Head of caudate nucleus (tissue), 42 donors: Measurements from ENCODE around the gene DVL1.
A peak's percentile ranks its signal among the peaks of the same experiment; 100 is the strongest.

Source experiments
- DNase-seq, 42 donors: peaks; one replicate each; pipeline versions ENCODE4 v3.0.0 to v3.0.0-alpha.2; 2020 to 2021; ENCODE audit warnings: mixed read lengths in 7 of 42
- intact Hi-C: fragments of 100-400 bp; cut with DNase I; formaldehyde crosslinking; loops from one replicate; pipeline ENCODE4 v1.15.0; 2022

Gene DVL1

DNA sequence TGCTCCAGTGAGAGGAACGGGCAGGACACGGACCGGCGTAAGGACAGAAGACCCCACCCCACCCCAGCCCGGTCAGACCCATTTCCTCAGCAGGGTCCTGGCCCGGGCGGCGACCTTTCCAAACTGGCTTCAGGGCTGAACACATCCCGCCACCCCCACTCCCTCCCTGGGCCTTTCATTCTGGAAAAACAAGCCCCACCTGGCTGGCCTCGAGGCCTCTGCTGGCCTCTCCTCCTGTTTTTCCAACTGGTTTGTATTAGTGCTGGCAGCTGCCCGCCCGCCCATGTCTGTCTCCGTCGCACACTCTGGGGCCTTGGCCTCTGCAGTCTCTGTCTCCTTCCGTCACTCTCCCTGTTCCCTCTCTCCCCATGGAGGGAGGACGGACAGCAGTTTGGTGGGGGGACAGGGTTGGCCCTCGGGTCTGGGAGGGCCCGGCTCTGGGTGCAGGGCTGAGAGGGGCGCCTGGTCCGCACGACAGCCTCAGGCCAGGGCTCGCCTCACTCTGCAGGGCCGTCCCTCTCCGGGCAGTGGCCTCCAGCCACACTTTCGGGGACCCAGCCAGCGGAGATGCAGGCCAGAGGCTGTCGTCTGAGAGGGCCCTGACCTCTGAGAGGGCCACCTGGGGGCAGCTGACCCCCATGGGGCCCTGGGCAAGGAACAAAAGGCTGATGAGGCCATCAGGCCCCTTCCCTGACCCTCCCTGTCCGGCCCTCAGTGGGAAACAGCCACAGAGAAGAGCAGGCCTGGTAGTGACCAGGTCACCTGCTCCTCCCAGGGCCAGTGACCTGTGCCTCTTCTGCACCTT lies 10.6 kb upstream of the DVL1 start:
- DNase-seq = peak in 2 of 42 donors; percentile 14 to 16
- intact Hi-C loops = no loop called here

DNA sequence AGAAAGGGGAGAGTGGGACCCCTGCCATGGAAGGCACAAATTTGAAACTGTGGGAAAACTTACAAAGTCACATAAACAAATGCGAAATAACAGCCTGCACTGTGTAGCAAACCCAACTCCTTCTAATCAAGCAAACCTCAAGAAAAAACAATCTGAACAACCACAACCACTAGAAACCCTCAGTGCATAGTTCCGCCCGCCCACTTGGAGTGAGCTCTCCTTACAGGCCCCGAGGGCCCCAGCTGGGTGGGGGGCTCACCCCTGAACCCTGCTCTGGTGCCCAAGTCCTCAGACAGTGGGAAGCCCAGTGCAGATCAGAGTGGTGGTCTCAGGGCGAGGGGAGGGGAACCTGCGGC lies 10.1 kb upstream of the DVL1 start:
- intact Hi-C loops = no loop called here
- no peak for DNase-seq

DNA sequence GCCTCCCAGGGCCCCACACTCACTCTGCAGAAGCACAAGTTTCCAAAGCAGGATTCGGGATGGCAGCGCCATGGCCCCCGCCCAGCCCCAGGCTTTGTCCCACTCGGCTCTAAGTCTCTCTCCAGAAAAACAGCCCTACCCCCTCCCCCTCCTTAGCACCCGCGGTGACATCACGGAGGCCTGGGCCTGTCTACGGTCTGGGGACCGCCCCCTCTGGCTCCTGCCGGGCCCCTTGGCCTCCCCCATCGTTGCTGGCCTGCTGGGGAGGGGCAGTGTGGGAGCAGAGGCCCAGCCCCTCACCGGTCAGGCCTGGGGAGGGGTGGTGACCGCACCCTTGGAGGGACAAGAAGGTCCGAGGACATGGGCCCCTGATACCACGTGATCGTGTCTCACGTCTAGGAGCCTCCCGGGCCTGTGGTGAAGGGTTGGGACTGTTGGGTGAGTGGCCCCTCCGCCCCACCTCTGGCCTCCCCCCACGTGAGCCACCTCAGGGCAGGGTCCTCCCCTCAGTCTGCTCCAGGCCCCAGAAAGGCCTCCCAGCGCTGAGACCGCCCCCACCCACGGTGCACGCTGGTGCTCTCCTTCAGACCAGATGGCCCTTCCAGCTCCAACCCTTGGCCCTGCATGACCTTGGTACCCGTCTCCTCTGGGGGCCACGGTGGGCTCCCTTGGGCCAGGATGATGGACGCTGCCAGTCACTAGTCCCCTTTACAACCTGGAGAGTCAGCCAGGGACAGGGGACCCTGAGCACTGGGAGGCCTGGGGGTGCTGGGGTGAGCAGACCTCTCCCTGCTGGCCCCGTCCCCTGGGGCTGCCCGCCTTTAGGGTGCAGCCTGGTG lies 9.4 kb upstream of the DVL1 start, which contains the start of gene MXRA8:
Gene MXRA8, minus strand, starts transcription at position 123 of the 839 bp plus-strand sequence. Its CDS starts 51 bp downstream, at position 72.
- intact Hi-C loops = no loop called here
- peak in 8 of 42 donors; percentile 17 to 63 (median 47) for DNase-seq

DNA sequence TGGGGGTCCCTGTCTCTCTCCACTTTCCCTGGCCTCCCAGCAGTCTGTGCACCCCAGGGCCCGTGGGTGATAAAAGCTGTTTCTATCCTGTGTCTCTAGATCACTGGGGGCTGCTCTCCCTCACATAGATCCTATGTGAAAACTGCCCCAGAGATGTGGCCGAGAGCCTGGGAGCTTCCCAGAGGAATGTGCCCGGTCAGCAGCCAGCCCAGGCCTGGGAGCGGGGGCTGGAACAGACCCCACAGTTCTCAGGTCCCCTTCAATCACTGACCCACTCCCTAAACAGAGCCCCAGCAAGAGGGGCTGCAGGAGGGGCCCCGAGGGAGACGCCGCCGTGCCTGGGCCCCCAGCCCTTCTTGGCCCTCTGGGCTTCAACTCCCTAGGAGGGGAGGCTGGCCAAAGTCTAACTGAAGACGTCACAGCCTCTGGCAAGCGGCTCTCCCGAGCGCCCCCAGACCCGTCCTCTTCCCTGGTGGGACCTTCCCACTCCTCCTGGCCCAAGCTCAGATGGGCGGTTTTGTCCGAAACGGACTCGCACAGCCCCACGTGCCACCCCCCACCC lies 8.7 kb upstream of the DVL1 start:
- DNase-seq = peak in 1 of 42 donors; percentile 11
- intact Hi-C loops = no loop called here

DNA sequence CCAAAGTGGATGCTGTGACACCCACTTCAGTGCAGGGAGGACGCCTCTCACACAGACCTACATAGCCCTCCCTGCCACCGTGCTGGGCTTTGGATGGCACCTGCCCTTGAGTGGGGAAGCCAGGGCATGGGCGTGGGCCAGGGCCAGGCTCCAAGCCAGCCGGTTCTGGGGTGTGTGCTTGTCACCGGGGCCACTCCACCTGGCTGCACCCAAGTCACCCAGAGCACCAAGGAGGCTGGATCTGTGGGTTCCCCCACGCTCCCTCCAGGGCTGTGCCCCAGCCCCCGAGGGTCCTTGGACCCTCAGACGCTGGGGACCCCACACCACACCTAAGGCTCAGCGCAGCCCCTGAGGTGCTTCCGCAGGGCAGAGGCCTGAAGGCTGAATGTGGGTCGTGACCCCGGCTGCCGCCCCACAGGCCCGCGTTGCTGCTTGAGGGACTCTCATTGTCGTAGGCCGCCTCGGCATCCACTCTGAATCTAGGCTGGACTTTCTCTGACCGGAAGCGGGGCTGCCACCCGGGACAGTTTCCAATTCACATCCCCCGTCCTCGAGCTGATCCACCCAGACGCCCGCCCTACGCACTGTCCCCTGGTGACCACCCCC lies 7.7 kb upstream of the DVL1 start:
- no peak for DNase-seq
- intact Hi-C loops = no loop called here

DNA sequence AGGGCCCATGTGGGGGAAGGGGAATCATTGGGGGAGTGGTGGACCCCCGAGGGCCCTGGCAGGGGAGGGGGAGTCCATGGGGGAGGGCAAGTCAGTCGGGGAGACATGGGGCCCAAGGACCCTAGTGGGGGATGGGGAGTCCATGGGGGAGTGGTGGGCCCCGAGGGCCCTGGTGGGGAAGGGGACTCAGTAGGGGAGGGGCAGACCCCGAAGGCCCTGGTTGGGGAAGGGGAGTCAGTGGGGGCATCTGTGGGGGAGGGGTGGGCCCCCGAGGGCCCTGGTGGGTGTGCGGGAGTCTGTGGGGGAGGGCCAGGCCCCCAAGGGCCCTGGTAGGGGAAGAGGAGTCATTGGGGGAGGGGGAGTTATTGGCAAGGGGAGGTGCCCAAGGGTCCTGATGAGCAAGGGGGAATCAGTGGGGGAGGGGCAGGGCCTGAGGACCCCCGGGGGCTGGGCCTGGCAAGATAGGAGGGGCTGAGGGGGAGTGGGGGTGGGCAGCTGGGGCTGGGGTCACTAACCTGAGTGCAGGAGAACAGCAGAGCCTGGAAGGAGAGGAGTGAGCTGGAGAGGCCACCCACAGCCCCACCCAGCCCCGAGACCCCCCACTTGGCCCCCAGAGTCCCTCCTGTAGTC lies 7.1 kb upstream of the DVL1 start:
- intact Hi-C loops = no loop called here

DNA sequence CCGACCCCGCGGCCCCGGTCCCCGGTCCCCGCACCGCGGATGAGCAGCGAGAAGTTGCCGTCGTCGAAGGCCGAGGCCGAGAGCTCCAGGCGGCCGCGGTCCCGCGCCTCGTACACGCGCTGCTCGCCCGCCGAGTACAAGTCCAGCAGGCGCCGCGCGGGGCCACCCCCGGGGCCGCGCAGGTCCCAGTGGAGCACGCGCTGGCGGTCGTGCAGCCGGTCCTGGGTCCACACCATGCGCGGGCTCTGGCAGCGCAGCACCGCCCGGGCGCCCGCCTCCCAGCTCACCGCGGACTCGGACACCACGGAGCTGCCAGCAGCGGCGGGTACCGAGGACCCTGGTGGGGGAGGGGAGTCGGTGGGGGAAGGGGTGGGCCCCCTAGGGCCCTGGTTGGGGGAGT lies 6.2 kb upstream of the DVL1 start:
- peak in 2 of 42 donors; percentile 27 to 35 for DNase-seq
- intact Hi-C loops = no loop called here

More for the DNA sequence above, 7.1 kb upstream of the DVL1 start:
- no peak for DNase-seq

DNA sequence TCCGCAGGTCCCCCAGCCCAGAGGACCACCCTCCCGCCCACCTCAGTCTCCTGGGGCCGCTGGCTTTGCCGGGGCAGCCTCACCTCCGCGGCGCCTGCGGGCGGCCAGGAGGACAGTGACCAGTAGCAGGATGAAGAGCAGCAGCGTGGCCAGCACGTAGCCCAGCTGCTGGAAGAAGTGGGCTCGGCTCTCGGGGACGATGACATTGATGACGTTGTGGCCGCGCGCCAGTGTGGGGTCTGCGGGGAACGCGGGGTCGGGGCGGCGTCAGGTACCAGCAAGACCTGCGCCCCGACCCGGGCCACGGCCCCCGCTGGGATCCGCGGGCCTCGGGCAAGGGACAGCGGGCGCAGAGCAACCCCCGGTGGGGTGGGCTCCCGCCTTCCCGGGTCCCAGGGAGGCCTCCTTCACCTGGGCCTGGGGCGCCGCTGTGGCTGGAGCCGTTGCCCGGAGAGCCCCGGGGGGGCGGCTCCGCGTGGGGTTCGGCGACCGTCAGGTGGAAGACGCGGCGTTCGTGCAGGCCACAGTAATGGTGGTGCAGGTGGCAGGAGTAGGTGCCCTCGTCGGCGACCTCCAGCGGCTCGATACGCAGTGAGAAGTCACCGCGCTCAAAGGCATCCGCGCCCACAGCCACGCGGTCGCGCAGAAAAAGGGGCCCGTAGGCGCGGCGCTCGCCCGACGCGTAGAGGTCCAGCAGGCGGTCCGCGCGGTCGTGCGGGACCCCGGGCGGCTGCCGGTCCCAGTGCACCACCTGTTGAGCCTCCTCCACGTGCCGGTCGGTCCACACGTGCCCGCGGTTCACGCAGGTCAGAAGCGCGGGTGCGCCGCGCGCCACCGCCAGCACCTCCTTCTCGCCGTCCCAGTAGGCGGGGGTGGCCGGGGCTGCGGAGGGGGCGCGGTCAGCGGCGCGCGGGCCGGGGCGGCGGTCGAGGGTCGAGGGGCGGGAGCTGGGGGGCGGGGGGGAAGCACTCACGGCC lies 5.3 kb upstream of the DVL1 start:
- DNase-seq = peak in 2 of 42 donors; percentile 6 to 23
- intact Hi-C loops = no loop called here

DNA sequence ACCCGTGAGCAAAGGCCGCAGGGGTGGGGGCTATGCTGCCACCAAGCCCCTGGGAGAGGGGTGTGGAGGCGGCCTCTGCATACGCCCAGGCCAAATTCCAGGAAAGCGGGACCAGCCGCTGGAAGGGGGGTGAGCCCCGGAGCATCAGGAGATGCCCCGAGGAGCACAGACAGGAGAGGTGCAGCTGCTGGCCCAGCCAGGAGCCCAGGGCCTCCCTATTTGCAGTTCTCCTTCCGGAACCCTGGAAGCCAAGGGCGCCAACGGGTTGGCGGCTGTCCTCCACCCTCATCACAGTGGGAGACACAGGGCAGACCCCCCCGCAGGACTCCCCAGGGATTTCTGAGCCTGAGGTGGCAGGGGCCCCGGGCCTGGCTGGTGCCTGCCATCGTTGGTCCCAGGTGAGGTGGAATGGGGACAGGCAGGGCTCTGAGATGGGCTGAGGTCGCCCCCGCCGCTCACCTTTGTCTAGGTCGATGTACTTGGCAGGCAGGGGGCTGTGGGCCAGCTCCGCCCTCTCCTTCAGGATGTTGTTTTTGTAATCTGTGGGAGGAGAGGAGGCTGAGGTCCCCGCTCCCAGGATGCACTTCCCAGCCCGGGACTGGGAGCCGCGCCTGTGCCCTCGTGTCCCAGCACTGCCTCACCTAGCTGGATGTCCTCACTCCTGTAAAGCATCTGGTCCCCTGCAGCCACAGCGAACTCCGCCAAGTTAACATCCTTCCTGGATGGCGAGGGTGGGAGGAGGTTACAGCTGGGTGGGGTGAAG lies 4.4 kb upstream of the DVL1 start:
- DNase-seq = peak in 2 of 42 donors; percentile 3 to 23

DNA sequence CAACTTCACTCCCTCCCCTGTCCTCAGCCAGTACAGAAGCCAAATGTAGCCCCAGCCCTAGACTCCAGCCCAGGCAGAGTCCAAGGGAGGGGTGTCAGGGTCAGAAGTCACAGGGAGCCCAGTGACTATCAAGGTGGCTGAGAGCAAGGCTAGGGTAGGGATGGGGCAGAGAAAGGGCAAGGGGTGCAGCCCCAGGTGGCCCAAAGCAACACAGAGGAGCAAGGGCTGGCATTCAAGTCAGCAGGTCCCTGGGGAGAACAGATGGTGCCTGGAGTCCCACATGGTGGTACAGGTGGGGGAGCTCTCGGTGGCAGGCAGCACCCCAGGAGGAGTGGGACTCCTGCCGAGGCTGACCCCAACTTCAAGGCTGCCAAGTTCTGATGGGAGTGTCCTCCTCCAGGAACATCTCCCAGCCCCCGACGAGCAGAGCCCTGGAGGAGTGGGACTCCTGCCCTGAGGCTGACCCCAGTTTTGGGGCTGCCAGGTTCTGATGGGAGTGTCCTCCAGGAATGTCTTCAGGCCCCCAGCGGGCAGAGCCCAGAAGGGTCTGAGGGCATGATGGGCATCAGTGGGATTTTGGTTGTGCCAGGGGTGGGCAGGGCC lies 3.7 kb upstream of the DVL1 start:
- DNase-seq = peak in 1 of 42 donors; percentile 22
- intact Hi-C loops = no loop called here

More for the DNA sequence above, 4.4 kb upstream of the DVL1 start:
- intact Hi-C loops = no loop called here

DNA sequence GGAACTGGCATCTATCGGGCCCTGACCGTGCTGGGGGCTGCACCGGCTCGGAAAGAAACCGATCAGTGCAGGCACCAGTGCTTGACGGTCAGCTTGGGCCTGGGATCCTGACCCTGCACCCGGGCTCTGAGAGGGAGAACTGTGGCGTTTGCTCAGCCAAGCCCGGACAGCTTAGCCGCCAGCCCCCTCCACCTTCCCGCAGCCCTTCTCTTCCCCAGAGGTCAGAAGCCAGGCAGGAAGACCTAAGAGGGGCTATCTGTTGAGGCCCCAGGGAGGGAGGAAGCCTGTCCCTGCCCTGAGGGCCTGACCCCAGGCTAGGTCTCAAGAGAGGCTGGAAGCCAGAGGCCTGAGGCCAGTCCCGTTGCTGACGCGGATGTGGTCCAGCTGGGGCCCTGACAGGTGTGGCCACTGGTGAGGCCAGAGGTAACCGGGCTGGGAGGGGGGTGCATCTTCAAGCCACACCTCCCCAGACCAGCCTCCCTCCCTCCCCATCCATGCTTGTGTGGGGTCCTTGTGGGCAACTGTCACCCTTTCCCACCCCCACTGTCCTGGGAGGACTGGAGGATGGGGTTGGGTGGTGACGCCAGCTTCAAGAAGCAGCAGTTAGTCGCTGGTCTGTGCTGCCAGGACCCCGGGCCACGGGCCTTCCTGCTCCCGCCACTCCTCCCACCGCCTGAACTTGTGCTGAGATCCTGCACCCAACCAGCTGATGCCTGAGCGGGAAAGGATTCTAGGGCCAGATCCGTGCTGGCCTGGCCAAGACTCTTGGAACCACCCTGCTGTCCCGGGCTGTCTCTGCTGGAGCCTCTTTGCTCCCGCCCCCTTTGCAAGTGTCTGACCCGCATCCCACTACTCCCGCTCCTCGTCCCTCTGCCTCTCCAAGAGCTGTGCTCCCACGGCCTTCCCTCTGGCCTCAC lies 2.6 kb upstream of the DVL1 start:
- DNase-seq = peak in 1 of 42 donors; percentile 1
- intact Hi-C loops = no loop called here

DNA sequence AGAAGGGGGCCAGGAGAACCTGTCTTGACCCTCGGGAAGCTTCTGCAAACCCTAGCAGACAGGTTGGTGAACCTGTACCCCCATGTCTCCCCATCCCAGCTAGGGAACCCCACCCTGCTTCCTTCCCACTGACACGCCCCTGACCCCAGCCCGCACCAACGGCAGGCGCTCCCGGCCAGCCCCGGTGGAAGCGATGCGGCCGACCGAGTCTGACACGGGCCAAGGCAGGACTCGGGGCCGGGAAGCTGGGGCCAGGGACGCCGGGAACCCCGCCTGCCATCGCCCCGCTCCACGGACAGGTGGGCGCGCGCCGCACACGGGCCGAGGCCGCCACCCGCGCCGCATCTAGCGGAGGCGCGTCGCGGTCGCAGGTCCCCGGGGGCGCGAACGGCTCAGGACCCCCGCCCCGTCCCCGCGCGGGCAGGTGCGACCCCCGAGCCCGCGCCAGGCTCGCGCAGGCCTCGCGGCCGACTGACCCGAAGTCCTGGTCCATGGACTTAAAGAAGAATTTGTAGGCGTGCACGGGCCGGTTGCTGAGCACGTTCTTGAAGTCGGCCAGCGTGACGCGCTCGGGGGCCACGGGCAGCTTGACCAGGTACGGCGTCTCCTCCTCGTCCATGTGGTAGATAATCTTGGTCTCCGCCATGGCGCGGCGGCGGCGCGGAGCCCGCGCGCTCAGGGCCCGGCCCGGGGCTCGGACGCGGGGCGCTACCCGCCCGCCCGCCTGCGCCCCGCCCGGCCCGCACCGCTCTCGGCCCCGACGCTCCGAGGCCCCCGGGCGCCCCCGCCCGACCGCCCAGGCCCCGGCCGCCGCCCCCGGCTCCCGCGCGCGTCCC lies 580 bp downstream of the DVL1 start:
- intact Hi-C loops = no loop called here

DNA sequence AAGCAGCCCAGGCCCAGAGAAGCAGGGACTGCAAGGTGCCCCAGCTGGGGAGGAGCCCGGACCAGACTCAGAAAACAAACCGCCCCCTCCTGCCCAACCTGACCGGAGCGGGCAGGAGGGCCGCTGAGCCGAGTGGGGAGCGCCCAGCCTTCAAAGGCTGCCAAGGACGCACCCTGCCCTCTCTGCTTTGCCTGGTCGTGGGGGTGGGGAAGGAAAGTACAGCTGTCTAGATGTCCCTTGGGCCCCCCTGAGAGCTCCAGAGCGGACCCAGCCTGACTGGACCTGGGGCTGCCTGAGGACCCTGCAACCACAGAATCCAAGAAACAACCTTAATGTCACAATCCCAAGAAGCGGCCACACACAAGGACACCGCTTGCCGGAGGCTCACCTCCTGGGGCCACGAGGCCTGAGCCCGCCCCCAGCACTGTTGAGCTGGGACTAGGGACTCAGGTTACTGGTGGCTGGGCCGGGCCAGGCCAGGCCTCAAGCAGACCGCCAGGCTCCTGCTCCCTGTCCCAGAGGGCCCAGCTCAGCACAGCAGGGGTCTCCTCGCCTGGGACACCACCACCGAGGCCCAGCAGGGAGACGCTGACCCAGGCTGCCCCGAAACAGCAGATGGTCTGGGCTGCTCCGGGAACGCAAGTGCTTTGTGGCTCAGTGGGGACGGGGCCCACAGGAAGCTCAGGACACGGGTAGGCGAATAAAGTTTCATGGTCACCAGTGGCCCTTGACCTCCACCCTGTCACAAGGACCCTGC lies 1.4 kb downstream of the DVL1 start:
- DNase-seq = peak in 1 of 42 donors; percentile 22
- intact Hi-C loops = no loop called here

More for the DNA sequence above, 580 bp downstream of the DVL1 start:
- peak in 5 of 42 donors; percentile 18 to 52 (median 32) for DNase-seq
